Measurements from ENCODE around the gene MPL. TPM values are rescaled to one million over a fixed set of nuclear protein-coding genes. Genes with fewer than 3 reads are reported as not detected.
A peak's percentile ranks its signal among the peaks of the same experiment; 100 is the strongest.

The MPL gene
- total RNA-seq, 1 donor from 2014 or later, result not detected

DNA sequence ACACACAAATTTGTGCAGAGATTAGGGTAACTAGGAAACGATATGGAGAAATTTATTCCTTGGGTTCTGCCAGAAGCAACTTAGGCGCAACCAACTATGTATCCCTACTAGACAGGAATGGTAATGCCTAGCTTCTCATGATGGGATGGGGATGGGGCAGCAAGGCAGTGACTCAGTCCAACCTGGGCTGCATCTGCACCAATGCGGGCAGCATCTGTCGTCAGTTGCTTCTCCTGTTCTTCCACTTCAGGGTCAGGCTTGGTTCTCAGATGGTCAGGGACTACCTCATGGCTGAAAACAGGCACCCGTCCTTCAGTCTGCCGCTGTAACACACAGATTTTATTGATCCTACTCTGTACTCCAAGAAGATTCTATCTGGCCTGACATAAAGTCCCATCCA, 49.1 kb downstream of the MPL start:
- H3K79me2 ChIP-seq (ENCODE audit: insufficient read depth, low read length), result peaks cover 54% of the 10 kb centered on the region
- Mint-ChIP-seq H3K9me3 (ENCODE audit: unreplicated experiment) (no peaks in the 10 kb centered on the region), H3K4me3 (ENCODE audit: unreplicated experiment) (no peak overlapping the region), H3K36me3 (ENCODE audit: low read depth, unreplicated experiment) (peaks cover 19% of the 10 kb centered on the region), H3K4me1 (ENCODE audit: low read depth, unreplicated experiment) (peaks cover 18% of the 10 kb centered on the region), H3K27me3 (ENCODE audit: low read depth, unreplicated experiment) (no peaks in the 10 kb centered on the region), H3K27ac (ENCODE audit: unreplicated experiment) (no peak overlapping the region)
- no peak for TF ChIP-seq EZH2 (IDR thresholded peaks at IDR 0.05; ENCODE audit: insufficient read depth, low read length)
- TF ChIP-seq, protein P1, sequence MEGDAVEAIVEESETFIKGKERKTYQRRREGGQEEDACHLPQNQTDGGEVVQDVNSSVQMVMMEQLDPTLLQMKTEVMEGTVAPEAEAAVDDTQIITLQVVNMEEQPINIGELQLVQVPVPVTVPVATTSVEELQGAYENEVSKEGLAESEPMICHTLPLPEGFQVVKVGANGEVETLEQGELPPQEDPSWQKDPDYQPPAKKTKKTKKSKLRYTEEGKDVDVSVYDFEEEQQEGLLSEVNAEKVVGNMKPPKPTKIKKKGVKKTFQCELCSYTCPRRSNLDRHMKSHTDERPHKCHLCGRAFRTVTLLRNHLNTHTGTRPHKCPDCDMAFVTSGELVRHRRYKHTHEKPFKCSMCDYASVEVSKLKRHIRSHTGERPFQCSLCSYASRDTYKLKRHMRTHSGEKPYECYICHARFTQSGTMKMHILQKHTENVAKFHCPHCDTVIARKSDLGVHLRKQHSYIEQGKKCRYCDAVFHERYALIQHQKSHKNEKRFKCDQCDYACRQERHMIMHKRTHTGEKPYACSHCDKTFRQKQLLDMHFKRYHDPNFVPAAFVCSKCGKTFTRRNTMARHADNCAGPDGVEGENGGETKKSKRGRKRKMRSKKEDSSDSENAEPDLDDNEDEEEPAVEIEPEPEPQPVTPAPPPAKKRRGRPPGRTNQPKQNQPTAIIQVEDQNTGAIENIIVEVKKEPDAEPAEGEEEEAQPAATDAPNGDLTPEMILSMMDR (IDR thresholded peaks at IDR 0.05; ENCODE audit: insufficient read depth, low read depth, low read length), result no peak
- H3K4me2 ChIP-seq (ENCODE audit: low read length), result no peak overlapping the region
- peaks cover 36% of the 10 kb centered on the region for H4K20me1 ChIP-seq (ENCODE audit: insufficient read depth, low read length)
- H3K36me3 ChIP-seq (ENCODE audit: insufficient read depth, low read length), result peaks cover 57% of the 10 kb centered on the region
- no peak overlapping the region for H3K4me3 ChIP-seq (ENCODE audit: insufficient read depth, low read depth, low read length)
- FAIRE-seq (no peak), DNase-seq (ENCODE audit: low read depth) (no peak)
- H3K27me3 ChIP-seq (ENCODE audit: insufficient read depth, low read length), result no peaks in the 10 kb centered on the region
- peak overlapping the region; percentile 9 for H3K9ac ChIP-seq (ENCODE audit: low read length)
- H3K27ac ChIP-seq (ENCODE audit: low read depth, low read length), result no peak overlapping the region
- no peak overlapping the region for H2AFZ ChIP-seq (ENCODE audit: low read depth, low read length)
- H3K4me1 ChIP-seq (ENCODE audit: insufficient read depth, low read length), result peaks cover 17% of the 10 kb centered on the region
- H3K9me3 ChIP-seq (ENCODE audit: insufficient read depth, low read depth, low read length), result no peaks in the 10 kb centered on the region

DNA sequence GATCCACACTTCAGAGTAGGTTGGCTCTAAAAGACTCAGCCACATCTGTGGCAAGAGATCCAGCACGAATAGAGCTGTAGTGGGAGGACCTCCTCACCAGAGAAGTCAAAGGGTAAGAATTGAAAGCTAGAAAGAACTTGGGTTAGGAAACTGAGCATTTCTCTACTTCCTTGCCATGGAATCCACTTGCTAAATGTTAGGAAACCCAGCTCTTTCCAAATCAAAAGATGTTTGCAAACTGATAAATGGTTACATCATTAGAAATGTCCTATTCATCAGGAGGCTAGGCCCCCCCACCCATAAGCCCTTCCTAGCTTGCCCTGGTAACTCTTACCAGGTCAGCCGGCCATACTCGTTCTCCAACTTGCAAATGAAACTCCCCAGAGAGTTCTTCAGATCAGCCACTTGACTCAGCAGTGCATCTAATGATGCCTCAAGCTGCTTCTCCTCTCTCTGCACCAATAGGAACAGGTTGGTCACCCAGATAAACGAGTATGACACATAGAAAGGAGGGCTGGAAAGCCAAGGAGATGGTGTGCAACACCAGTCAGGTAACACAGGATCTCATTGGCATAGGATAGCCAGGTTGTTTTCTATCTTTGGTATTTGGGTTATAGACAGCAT, 50.5 kb downstream of the MPL start:
- Mint-ChIP-seq H3K4me1 (ENCODE audit: low read depth, unreplicated experiment) (peaks cover 15% of the 10 kb centered on the region), H3K36me3 (ENCODE audit: low read depth, unreplicated experiment) (peaks cover 19% of the 10 kb centered on the region), H3K27me3 (ENCODE audit: low read depth, unreplicated experiment) (no peaks in the 10 kb centered on the region), H3K9me3 (ENCODE audit: unreplicated experiment) (no peaks in the 10 kb centered on the region), H3K4me3 (ENCODE audit: unreplicated experiment) (peak overlapping the region; percentile 97), H3K27ac (ENCODE audit: unreplicated experiment) (no peak overlapping the region)
- TF ChIP-seq, protein P1 (IDR thresholded peaks at IDR 0.05; ENCODE audit: insufficient read depth, low read depth, low read length), result no peak
- no peak for TF ChIP-seq EZH2 (IDR thresholded peaks at IDR 0.05; ENCODE audit: insufficient read depth, low read length)
- H3K36me3 ChIP-seq (ENCODE audit: insufficient read depth, low read length), result peaks cover 48% of the 10 kb centered on the region
- H2AFZ ChIP-seq (ENCODE audit: low read depth, low read length), result no peak overlapping the region
- peak overlapping the region; percentile 92 for H3K9ac ChIP-seq (ENCODE audit: low read length)
- H4K20me1 ChIP-seq (ENCODE audit: insufficient read depth, low read length), result peaks cover 39% of the 10 kb centered on the region
- H3K27ac ChIP-seq (ENCODE audit: low read depth, low read length), result no peak overlapping the region
- FAIRE-seq (no peak), DNase-seq (ENCODE audit: low read depth) (no peak)
- H3K27me3 ChIP-seq (ENCODE audit: insufficient read depth, low read length), result no peaks in the 10 kb centered on the region
- peak overlapping the region; percentile 95 for H3K4me2 ChIP-seq (ENCODE audit: low read length)
- H3K9me3 ChIP-seq (ENCODE audit: insufficient read depth, low read depth, low read length), result no peaks in the 10 kb centered on the region
- H3K4me3 ChIP-seq (ENCODE audit: insufficient read depth, low read depth, low read length), result peak overlapping the region; percentile 95
- H3K79me2 ChIP-seq (ENCODE audit: insufficient read depth, low read length), result peaks cover 62% of the 10 kb centered on the region
- H3K4me1 ChIP-seq (ENCODE audit: insufficient read depth, low read length), result peaks cover 17% of the 10 kb centered on the region

DNA sequence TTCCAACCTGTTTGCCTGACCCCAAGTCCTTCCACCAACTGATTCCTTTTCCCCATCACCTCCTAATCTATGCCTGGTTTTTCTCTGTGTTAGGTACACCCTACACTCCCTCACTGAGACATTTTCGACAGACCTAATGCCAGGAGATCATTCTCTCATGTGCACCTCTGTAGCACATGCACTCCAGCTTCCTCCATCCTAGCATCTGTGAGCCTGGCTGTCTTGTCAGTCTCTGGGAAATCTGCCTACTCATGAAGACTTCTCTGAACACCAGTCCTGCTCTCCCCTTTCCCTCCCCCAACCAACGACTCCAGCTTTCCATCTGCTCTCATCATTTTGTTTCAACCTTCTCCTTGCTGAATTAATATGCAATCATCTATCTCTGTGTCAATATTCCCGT, 51.0 kb downstream of the MPL start:
- H3K27ac ChIP-seq (ENCODE audit: low read depth, low read length), result peak overlapping the region; percentile 81
- no peaks in the 10 kb centered on the region for H3K27me3 Mint-ChIP-seq (ENCODE audit: low read depth, unreplicated experiment)
- no peaks in the 10 kb centered on the region for H3K27me3 ChIP-seq (ENCODE audit: insufficient read depth, low read length)
- H3K79me2 ChIP-seq (ENCODE audit: insufficient read depth, low read length), result peaks cover 67% of the 10 kb centered on the region
- peaks cover 17% of the 10 kb centered on the region for H3K4me1 ChIP-seq (ENCODE audit: insufficient read depth, low read length)
- H3K27ac Mint-ChIP-seq (ENCODE audit: unreplicated experiment), result peak overlapping the region; percentile 1
- peaks cover 17% of the 10 kb centered on the region for H3K36me3 Mint-ChIP-seq (ENCODE audit: low read depth, unreplicated experiment)
- peaks cover 15% of the 10 kb centered on the region for H3K4me1 Mint-ChIP-seq (ENCODE audit: low read depth, unreplicated experiment)
- H3K9ac ChIP-seq (ENCODE audit: low read length), result peak overlapping the region; percentile 92
- no peaks in the 10 kb centered on the region for H3K9me3 Mint-ChIP-seq (ENCODE audit: unreplicated experiment)
- H3K36me3 ChIP-seq (ENCODE audit: insufficient read depth, low read length), result peaks cover 43% of the 10 kb centered on the region
- H2AFZ ChIP-seq (ENCODE audit: low read depth, low read length), result no peak overlapping the region
- FAIRE-seq (no peak), DNase-seq (ENCODE audit: low read depth) (no peak)
- peak overlapping the region; percentile 95 for H3K4me3 ChIP-seq (ENCODE audit: insufficient read depth, low read depth, low read length)
- H3K9me3 ChIP-seq (ENCODE audit: insufficient read depth, low read depth, low read length), result no peaks in the 10 kb centered on the region
- peak overlapping the region; percentile 95 for H3K4me2 ChIP-seq (ENCODE audit: low read length)
- H4K20me1 ChIP-seq (ENCODE audit: insufficient read depth, low read length), result peaks cover 44% of the 10 kb centered on the region
- peak overlapping the region; percentile 97 for H3K4me3 Mint-ChIP-seq (ENCODE audit: unreplicated experiment)
- TF ChIP-seq, protein P1 (IDR thresholded peaks at IDR 0.05; ENCODE audit: insufficient read depth, low read depth, low read length), result no peak
- no peak for TF ChIP-seq EZH2 (IDR thresholded peaks at IDR 0.05; ENCODE audit: insufficient read depth, low read length)

All from astrocyte (in vitro differentiated cells and primary cell).